ENCODE data around the gene ZNF516.

- TF ChIP-seq CTCF (IDR thresholded peaks at IDR 0.05) (no peak), EP300 (IDR thresholded peaks at IDR 0.05) (no peak), POLR2A (IDR thresholded peaks at IDR 0.05) (no peak)
These were observed 80.0 kb downstream of the ZNF516 start for GRCh38 chr18:76414936-76415621.

Measured in sigmoid colon (tissue), 4 donors.